GM12878 (cell line): ENCODE measurements around the gene UFD1. TPM values are rescaled to one million over a fixed set of nuclear protein-coding genes. Genes with fewer than 3 reads are reported as not detected.

ENCODE experiments used
- ATAC-seq: fragments of 200-7000 bp; cut with Tn5 transposase; 3 replicates; pipeline ENCODE4 v1.9.1; 2020; ENCODE audit warnings: mild to moderate bottlenecking, moderate library complexity
- BruUV-seq: library from RNA; stranded (reverse); fragments of 400-500 nt; replicated peaks from 2 replicates; lab custom pipeline; 2021; lab: Mats Ljungman, UMichigan
- CTCF ChIA-PET: fragments of 300-600 bp; sonication (Branson Sonifier 250); formaldehyde crosslinking; extraction: SDS; loops from one replicate; lab custom pipeline; 2021; ENCODE audit warnings: inconsistent platforms; lab: Yijun Ruan, JAX
- POLR2A ChIA-PET: fragments of 350-600 bp; formaldehyde crosslinking; extraction: SDS; loops from one replicate; lab custom pipeline; 2021; ENCODE audit warnings: inconsistent platforms; lab: Charles Lee
- RAD21 ChIA-PET: fragments of 300-600 bp; sonication (Branson Sonifier 250); formaldehyde crosslinking; loops from one replicate; lab custom pipeline; 2023; ENCODE audit warnings: antibody characterized with exemption; ENCODE audit not compliant: unreplicated experiment; lab: Charles Lee
- SMC1A ChIA-PET: fragments of 300-600 bp; sonication (Branson Sonifier 250); formaldehyde crosslinking; loops from one replicate; lab custom pipeline; 2023; ENCODE audit not compliant: unreplicated experiment, uncharacterized antibody; lab: Charles Lee
- DNase-seq: peaks from one replicate; pipeline ENCODE4 v3.0.0-alpha.2; 2011; ENCODE audit warnings: low read depth, low spot score
- FAIRE-seq: peaks from 3 replicates; lab custom pipeline; 2011; peaks lifted over from hg19 to GRCh38; lab: Jason Lieb, UNC
- H2AFZ ChIP-seq: 2 replicates; pipeline ENCODE4 v1.6.0; 2011; ENCODE audit warnings: low read depth, low read length, control low read depth; ENCODE audit not compliant: control insufficient read depth
- H3K27ac ChIP-seq: 2 replicates; pipeline ENCODE4 v1.5.1; 2011; ENCODE audit warnings: control low read depth; ENCODE audit not compliant: control insufficient read depth, insufficient read depth
- H3K27me3 ChIP-seq, 2 experiments: replicated peaks in 1 of 2; 2 replicates each; pipeline versions ENCODE4 v1.6.0 to v1.6.1; 2011; ENCODE audit warnings: low read length in 1 of 2; ENCODE audit not compliant: control insufficient read depth in 2 of 2, insufficient read depth in 2 of 2
- H3K36me3 ChIP-seq, 2 experiments: 2 replicates each; pipeline ENCODE4 v1.5.1; 2011; ENCODE audit warnings: low read length in 1 of 2; ENCODE audit not compliant: control insufficient read depth in 2 of 2, insufficient read depth in 2 of 2
- H3K4me1 ChIP-seq: 2 replicates; pipeline ENCODE4 v1.6.1; 2011; ENCODE audit warnings: mild to moderate bottlenecking, low read length, moderate library complexity, mixed read lengths; ENCODE audit not compliant: control insufficient read depth, insufficient read depth
- H3K4me2 ChIP-seq: 2 replicates; pipeline ENCODE4 v1.6.0; 2011; ENCODE audit warnings: control low read depth; ENCODE audit not compliant: control insufficient read depth, insufficient read depth
- H3K4me3 ChIP-seq: fragments of 200-600 bp; sonication (generic); 2 replicates; pipeline ENCODE4 v1.5.1; 2016
- H3K79me2 ChIP-seq: 2 replicates; pipeline ENCODE4 v1.6.0; 2011; ENCODE audit warnings: low read length; ENCODE audit not compliant: control insufficient read depth, insufficient read depth
- H3K9ac ChIP-seq: 2 replicates; pipeline ENCODE4 v1.8.0; 2011; ENCODE audit warnings: low read length, control low read depth, mixed read lengths; ENCODE audit not compliant: control insufficient read depth, insufficient read depth
- H3K9me3 ChIP-seq: replicated peaks from 3 replicates; pipeline ENCODE4 v1.5.1; 2011; ENCODE audit warnings: mild to moderate bottlenecking, low read length; ENCODE audit not compliant: control insufficient read depth, insufficient read depth
- H4K20me1 ChIP-seq: 2 replicates; pipeline ENCODE4 v1.6.0; 2011; ENCODE audit not compliant: control insufficient read depth, insufficient read depth
- HCFC1 ChIP-seq: fragments of 150-350 bp; IDR thresholded peaks from 2 replicates; pipeline ENCODE4 v1.6.1; 2014; ENCODE audit warnings: low read length
- KAT2A ChIP-seq: conservative IDR thresholded peaks from 2 replicates; pipeline ENCODE4 v1.6.1; 2011; ENCODE audit warnings: low read depth, low read length; ENCODE audit not compliant: control insufficient read depth
- MTA3 ChIP-seq: IDR thresholded peaks from 2 replicates; pipeline ENCODE4 v1.6.1; 2012; ENCODE audit warnings: low read length, inconsistent platforms, borderline replicate concordance
- NFIC ChIP-seq: IDR thresholded peaks from 2 replicates; pipeline ENCODE4 v1.6.1; 2012; ENCODE audit warnings: low read depth, mild to moderate bottlenecking, inconsistent platforms, low read length, moderate library complexity
- NFYB ChIP-seq: IDR thresholded peaks from 2 replicates; pipeline ENCODE4 v1.6.1; 2011; ENCODE audit warnings: low read depth, mild to moderate bottlenecking, low read length, improper control_type of control experiment, moderate library complexity; ENCODE audit not compliant: insufficient read depth
- POLR2A ChIP-seq: IDR thresholded peaks from 2 replicates; pipeline ENCODE4 v1.6.1; 2011; ENCODE audit warnings: low read depth, mild to moderate bottlenecking, low read length
- SIN3A ChIP-seq: IDR thresholded peaks from 2 replicates; pipeline ENCODE4 v1.6.1; 2012; ENCODE audit warnings: low read depth, low read length, improper control_type of control experiment
- SREBF1 ChIP-seq: IDR thresholded peaks from 2 replicates; pipeline ENCODE4 v1.6.1; 2012; ENCODE audit warnings: mild to moderate bottlenecking, low read length
- TBL1XR1 ChIP-seq: IDR thresholded peaks from 2 replicates; pipeline ENCODE4 v1.6.1; 2012; ENCODE audit warnings: low read depth, low read length, improper control_type of control experiment
- TCF12 ChIP-seq: IDR thresholded peaks from 2 replicates; pipeline ENCODE4 v1.6.1; 2011; ENCODE audit warnings: low read depth, mild to moderate bottlenecking, low read length
- WGBS: methylation state at CpG from one replicate; pipeline ENCODE4 v1.1.6; 2016; ENCODE audit warnings: low lambda C conversion rate; ENCODE audit not compliant: insufficient replicate concordance, insufficient coverage; ENCODE audit errors: missing lambda C conversion rate; 5-methylcytosine and 5-hydroxymethylcytosine counted together
- in situ Hi-C: fragments of 300-500 bp; cut with MboI; formaldehyde crosslinking; loops from 9 replicates; pipeline ENCODE4 v1.14.3; 2018; ENCODE audit warnings: mixed read lengths
- intact Hi-C: fragments of 100-400 bp; cut with micrococcal nuclease; formaldehyde crosslinking; loops from one replicate; pipeline ENCODE4 v1.14.2; 2022; ENCODE audit not compliant: unreplicated experiment
- polyA plus RNA-seq, 11 experiments: library from polyadenylated mRNA; depleted of rRNA in 4 of 11; unstranded in 6 of 11; stranded (reverse) in 5 of 11; fragments of >200 nt; fragmentation: Nextera tagmentation in 4 of 11; fragmentation: Illumina TruSeq in 1 of 11; extraction: Ambion mirVana in 4 of 11; extraction: Trizol in 1 of 11; gene quantifications; 1 replicate in 1 of 11; 2 replicates in 10 of 11; pipeline versions ENCODE4 v1.2.1 to v1.2.3, GENCODE V29; 2011 to 2016; ENCODE audit warnings: inconsistent platforms in 2 of 11, missing spikeins in 2 of 11, low read depth in 1 of 11
- total RNA-seq, 4 experiments: library from RNA; depleted of rRNA in 3 of 4; stranded (reverse); fragments of >200 nt in 3 of 4; fragmentation: Illumina TruSeq in 1 of 4; extraction: Trizol in 1 of 4; gene quantifications; 2 replicates each; pipeline versions ENCODE4 v1.2.1 to v1.2.3, GENCODE V29; 2013 to 2021
- TF ChIP-seq, protein P1 (sequence below): fragments of 450-650 bp; formaldehyde crosslinking; IDR thresholded peaks from 2 replicates; pipeline ENCODE4 v1.5.0; 2022; ENCODE audit warnings: mild to moderate bottlenecking, missing genetic modification characterization
- TF ChIP-seq, protein P2 (sequence below): fragments of 450-650 bp; IDR thresholded peaks from 2 replicates; pipeline ENCODE4 v1.6.1; 2017; ENCODE audit warnings: mild to moderate bottlenecking, low read depth, inconsistent platforms; ENCODE audit not compliant: poor library complexity, severe bottlenecking
- TF ChIP-seq, protein P3 (sequence below): IDR thresholded peaks from 2 replicates; pipeline ENCODE4 v1.6.1; 2012; ENCODE audit warnings: low read length, inconsistent platforms
- TF ChIP-seq, protein P4 (sequence below): fragments of 150-350 bp; IDR thresholded peaks from 2 replicates; pipeline ENCODE4 v1.6.1; 2014; ENCODE audit warnings: mild to moderate bottlenecking, low read depth, low read length

The UFD1 gene
- total and polyA plus RNA-seq, 10 of the 15 experiments (the other 5 are each of a cell fraction or from before 2014, with no cell fraction given): 67.2 to 143 (median 117) TPM

DNA sequence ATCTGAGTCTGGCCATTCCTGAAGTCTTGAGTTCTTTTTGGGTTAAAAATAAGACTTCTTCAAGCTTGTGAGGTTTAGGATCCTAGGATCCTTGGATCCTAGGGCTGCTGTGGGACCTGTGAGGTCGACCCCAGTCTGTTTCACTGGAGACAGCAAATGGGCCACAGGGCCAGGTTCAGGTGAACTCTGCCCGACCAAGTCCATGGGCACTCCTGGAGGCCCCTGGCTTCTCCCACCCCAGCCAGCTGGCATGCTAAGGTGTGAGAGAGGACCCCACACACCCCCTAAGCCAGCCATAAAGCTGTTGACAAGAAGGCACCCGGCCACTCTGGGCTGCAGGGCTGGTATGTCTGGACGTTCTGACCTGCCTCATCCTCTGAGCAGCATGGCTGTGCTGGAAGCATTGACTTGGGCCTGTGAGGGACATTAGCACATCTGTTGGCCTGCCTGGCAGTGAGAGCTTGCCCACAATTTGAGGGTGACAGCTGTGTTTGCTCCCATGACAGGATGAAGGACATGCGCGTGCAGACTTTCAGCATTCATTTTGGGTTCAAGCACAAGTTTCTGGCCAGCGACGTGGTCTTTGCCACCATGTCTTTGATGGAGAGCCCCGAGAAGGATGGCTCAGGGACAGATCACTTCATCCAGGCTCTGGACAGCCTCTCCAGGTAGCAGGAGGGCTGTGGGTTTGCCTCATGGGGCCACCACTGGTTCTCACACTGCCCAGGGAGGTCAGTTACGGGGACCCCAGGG is 29.2 kb upstream of the UFD1 start:
- SMC1A ChIA-PET: no interaction called here
- BruUV-seq: no TSS peak
- peaks cover 11 to 12% of the 10 kb centered on the region in 2 experiments; a peak in 3 of 4 replicates for H3K36me3 ChIP-seq

More for the DNA sequence above, 29.2 kb upstream of the UFD1 start:
- in situ Hi-C loops: no loop called here
- Histone ChIP-seq H3K27ac (no peak overlapping the region), H2AFZ (no peak overlapping the region), H3K27me3 (no peaks in the 10 kb centered on the region), H3K4me1 (no peaks in the 10 kb centered on the region), H4K20me1 (no peaks in the 10 kb centered on the region), H3K79me2 (no peaks in the 10 kb centered on the region), H3K9me3 (no peaks in the 10 kb centered on the region), H3K4me3 (no peak overlapping the region), H3K4me2 (no peak overlapping the region), H3K9ac (no peak overlapping the region)
- FAIRE-seq (no peak), ATAC-seq (no peak), DNase-seq (no peak)
- CTCF ChIA-PET: no interaction called here
- intact Hi-C loops: no loop called here
- WGBS: 86% methylated on average over 10 of the region's 10 CpGs
- TF ChIP-seq HCFC1 (no peak), MTA3 (no peak), NFIC (no peak), TCF12 (no peak), SIN3A (no peak), TBL1XR1 (no peak), SREBF1 (no peak), POLR2A (no peak; the same call in 1 of the 2 replicates), KAT2A (no peak), NFYB (no peak)
- TF ChIP-seq, protein P1, sequence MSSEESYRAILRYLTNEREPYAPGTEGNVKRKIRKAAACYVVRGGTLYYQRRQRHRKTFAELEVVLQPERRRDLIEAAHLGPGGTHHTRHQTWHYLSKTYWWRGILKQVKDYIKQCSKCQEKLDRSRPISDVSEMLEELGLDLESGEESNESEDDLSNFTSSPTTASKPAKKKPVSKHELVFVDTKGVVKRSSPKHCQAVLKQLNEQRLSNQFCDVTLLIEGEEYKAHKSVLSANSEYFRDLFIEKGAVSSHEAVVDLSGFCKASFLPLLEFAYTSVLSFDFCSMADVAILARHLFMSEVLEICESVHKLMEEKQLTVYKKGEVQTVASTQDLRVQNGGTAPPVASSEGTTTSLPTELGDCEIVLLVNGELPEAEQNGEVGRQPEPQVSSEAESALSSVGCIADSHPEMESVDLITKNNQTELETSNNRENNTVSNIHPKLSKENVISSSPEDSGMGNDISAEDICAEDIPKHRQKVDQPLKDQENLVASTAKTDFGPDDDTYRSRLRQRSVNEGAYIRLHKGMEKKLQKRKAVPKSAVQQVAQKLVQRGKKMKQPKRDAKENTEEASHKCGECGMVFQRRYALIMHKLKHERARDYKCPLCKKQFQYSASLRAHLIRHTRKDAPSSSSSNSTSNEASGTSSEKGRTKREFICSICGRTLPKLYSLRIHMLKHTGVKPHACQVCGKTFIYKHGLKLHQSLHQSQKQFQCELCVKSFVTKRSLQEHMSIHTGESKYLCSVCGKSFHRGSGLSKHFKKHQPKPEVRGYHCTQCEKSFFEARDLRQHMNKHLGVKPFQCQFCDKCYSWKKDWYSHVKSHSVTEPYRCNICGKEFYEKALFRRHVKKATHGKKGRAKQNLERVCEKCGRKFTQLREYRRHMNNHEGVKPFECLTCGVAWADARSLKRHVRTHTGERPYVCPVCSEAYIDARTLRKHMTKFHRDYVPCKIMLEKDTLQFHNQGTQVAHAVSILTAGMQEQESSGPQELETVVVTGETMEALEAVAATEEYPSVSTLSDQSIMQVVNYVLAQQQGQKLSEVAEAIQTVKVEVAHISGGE (CRISPR knock-in tag): no peak
- TF ChIP-seq, protein P2, sequence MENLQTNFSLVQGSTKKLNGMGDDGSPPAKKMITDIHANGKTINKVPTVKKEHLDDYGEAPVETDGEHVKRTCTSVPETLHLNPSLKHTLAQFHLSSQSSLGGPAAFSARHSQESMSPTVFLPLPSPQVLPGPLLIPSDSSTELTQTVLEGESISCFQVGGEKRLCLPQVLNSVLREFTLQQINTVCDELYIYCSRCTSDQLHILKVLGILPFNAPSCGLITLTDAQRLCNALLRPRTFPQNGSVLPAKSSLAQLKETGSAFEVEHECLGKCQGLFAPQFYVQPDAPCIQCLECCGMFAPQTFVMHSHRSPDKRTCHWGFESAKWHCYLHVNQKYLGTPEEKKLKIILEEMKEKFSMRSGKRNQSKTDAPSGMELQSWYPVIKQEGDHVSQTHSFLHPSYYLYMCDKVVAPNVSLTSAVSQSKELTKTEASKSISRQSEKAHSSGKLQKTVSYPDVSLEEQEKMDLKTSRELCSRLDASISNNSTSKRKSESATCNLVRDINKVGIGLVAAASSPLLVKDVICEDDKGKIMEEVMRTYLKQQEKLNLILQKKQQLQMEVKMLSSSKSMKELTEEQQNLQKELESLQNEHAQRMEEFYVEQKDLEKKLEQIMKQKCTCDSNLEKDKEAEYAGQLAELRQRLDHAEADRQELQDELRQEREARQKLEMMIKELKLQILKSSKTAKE: no peak
- TF ChIP-seq, protein P3, sequence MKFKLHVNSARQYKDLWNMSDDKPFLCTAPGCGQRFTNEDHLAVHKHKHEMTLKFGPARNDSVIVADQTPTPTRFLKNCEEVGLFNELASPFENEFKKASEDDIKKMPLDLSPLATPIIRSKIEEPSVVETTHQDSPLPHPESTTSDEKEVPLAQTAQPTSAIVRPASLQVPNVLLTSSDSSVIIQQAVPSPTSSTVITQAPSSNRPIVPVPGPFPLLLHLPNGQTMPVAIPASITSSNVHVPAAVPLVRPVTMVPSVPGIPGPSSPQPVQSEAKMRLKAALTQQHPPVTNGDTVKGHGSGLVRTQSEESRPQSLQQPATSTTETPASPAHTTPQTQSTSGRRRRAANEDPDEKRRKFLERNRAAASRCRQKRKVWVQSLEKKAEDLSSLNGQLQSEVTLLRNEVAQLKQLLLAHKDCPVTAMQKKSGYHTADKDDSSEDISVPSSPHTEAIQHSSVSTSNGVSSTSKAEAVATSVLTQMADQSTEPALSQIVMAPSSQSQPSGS: no peak
- TF ChIP-seq, protein P4, sequence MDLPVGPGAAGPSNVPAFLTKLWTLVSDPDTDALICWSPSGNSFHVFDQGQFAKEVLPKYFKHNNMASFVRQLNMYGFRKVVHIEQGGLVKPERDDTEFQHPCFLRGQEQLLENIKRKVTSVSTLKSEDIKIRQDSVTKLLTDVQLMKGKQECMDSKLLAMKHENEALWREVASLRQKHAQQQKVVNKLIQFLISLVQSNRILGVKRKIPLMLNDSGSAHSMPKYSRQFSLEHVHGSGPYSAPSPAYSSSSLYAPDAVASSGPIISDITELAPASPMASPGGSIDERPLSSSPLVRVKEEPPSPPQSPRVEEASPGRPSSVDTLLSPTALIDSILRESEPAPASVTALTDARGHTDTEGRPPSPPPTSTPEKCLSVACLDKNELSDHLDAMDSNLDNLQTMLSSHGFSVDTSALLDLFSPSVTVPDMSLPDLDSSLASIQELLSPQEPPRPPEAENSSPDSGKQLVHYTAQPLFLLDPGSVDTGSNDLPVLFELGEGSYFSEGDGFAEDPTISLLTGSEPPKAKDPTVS: no peak
- RAD21 ChIA-PET: no interaction called here
- POLR2A ChIA-PET: no interaction called here
